ENCODE measurements around the gene SLC2A6. TPM values are rescaled to one million over a fixed set of nuclear protein-coding genes. Genes with fewer than 3 reads are reported as not detected.

Gene SLC2A6
- total RNA-seq, 2 donors from 2014 or later = 4.6 to 8.8 TPM

DNA sequence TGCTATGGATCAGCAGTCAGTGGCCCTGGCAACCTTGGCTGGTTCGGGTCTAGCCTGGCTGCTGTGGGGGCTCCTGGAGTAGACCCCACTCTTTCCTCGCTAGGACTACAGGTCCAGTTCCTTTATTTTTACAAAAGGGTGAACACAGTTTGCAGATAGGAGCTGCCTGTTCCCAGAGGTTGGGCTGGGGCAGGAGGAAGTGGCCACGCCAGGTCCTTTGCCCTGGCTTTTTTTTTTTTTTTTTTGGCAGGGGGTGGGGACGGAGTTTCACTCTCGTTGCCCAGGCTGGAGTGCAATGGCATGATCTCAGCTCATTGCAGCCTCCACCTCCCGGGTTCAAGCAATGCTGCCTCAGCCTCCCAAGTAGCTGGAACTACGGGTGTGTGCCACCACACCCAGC lies 7.9 kb downstream of the SLC2A6 start:
- TF ChIP-seq, protein P1, sequence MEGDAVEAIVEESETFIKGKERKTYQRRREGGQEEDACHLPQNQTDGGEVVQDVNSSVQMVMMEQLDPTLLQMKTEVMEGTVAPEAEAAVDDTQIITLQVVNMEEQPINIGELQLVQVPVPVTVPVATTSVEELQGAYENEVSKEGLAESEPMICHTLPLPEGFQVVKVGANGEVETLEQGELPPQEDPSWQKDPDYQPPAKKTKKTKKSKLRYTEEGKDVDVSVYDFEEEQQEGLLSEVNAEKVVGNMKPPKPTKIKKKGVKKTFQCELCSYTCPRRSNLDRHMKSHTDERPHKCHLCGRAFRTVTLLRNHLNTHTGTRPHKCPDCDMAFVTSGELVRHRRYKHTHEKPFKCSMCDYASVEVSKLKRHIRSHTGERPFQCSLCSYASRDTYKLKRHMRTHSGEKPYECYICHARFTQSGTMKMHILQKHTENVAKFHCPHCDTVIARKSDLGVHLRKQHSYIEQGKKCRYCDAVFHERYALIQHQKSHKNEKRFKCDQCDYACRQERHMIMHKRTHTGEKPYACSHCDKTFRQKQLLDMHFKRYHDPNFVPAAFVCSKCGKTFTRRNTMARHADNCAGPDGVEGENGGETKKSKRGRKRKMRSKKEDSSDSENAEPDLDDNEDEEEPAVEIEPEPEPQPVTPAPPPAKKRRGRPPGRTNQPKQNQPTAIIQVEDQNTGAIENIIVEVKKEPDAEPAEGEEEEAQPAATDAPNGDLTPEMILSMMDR (IDR thresholded peaks at IDR 0.05) = no peak
- no peaks in the 10 kb centered on the region for H3K9me3 ChIP-seq
- no peaks in the 10 kb centered on the region for H3K27me3 ChIP-seq (replicated peaks; ENCODE audit: insufficient read depth)
- peaks cover 4% of the 10 kb centered on the region for H3K36me3 ChIP-seq
- DNase-seq (ENCODE audit: low spot score) = no peak
- ATAC-seq (ENCODE audit: insufficient number of reproducible peaks, low FRiP score, low read depth) = no peak
- no peak overlapping the region for H3K4me3 ChIP-seq
- no peaks in the 10 kb centered on the region for H3K4me1 ChIP-seq (ENCODE audit: control insufficient read depth in 1 of 2, low read depth in 2 of 2)
- H3K27ac ChIP-seq = no peak overlapping the region

- Histone ChIP-seq H3K4me3 (no peak overlapping the region), H3K4me1 (ENCODE audit: control insufficient read depth in 1 of 2, low read depth in 2 of 2) (no peaks in the 10 kb centered on the region), H3K9me3 (no peaks in the 10 kb centered on the region), H3K27me3 (replicated peaks; ENCODE audit: insufficient read depth) (no peaks in the 10 kb centered on the region), H3K36me3 (peaks cover 4% of the 10 kb centered on the region), H3K27ac (no peak overlapping the region)
- TF ChIP-seq, protein P1 (IDR thresholded peaks at IDR 0.05) = no peak
- ATAC-seq (ENCODE audit: insufficient number of reproducible peaks, low FRiP score, low read depth) (no peak), DNase-seq (ENCODE audit: low spot score) (no peak)
Measured at GRCh38 chr9:133470427-133470924, 8.4 kb downstream of the SLC2A6 start.

DNA sequence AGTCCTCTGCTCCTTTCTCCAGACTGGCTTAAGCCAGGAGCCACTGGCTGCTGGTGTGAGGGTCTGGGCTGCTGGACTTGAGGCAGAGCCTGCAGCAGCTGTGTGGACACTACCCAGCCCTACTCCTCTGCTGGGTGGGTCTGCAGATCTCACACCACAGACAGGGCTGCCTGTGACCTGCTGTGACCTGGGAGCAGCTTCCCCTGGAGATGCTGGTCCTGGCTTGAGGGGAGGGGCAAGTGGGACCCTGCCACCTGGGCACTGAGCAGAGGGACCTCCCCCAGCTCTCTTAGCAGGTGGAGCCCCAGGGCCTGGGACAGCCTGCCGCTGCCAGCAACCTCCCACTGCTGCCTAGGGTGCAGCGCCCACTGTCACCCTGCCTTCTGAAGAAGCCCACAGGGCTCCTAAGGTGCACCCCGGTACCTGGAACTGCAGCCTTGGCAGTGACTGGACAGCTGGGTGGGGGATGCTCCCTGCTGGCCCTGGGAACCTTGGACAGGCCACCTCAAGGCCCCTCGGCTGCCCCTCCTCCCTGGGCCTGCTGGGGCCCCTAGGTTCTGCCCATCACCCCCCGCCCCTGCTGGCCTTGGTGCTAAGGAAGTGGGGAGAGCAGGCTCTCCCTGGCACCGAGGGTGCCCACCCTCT lies 10.0 kb downstream of the SLC2A6 start:
- Histone ChIP-seq H3K9me3 (no peaks in the 10 kb centered on the region), H3K4me3 (no peak overlapping the region), H3K27me3 (replicated peaks; ENCODE audit: insufficient read depth) (no peaks in the 10 kb centered on the region), H3K4me1 (ENCODE audit: control insufficient read depth in 1 of 2, low read depth in 2 of 2) (no peaks in the 10 kb centered on the region), H3K27ac (no peak overlapping the region), H3K36me3 (peaks cover 8% of the 10 kb centered on the region)
- no peak for ATAC-seq (ENCODE audit: insufficient number of reproducible peaks, low FRiP score, low read depth)
- TF ChIP-seq, protein P1 (IDR thresholded peaks at IDR 0.05) = no peak
- DNase-seq (ENCODE audit: low spot score) = no peak

GRCh38 chr9:133468374-133468773 lies 10.5 kb downstream of the SLC2A6 start:
- H3K27me3 ChIP-seq (replicated peaks; ENCODE audit: insufficient read depth) = no peaks in the 10 kb centered on the region
- DNase-seq (ENCODE audit: low spot score) (no peak), ATAC-seq (ENCODE audit: insufficient number of reproducible peaks, low FRiP score, low read depth) (no peak)
- no peaks in the 10 kb centered on the region for H3K9me3 ChIP-seq
- no peaks in the 10 kb centered on the region for H3K4me1 ChIP-seq (ENCODE audit: control insufficient read depth in 1 of 2, low read depth in 2 of 2)
- peaks cover 8% of the 10 kb centered on the region for H3K36me3 ChIP-seq
- TF ChIP-seq, protein P1 (IDR thresholded peaks at IDR 0.05) = no peak
- no peak overlapping the region for H3K27ac ChIP-seq
- H3K4me3 ChIP-seq = no peak overlapping the region

DNA sequence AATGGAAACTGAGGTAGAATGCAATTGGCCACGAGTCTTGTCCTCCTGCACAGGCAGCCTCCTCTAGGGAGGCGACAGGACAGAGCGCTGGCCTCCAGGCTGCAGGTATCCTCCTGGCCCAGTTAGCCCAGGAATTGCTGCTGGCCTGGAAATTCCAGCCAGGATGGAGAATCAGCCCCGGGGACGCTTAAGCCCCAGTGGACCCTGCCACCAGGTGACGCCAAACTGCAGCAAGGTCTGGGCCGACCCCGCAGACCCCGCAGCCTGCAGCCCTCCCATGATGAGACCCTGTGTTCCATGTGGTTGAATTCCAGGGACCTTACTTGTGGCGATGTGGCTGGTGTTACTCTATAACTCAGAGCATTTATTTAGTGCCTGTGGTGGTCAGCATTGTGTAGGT lies 11.8 kb downstream of the SLC2A6 start:
- no peak for ATAC-seq (ENCODE audit: insufficient number of reproducible peaks, low FRiP score, low read depth)
- H3K36me3 ChIP-seq = peaks cover 8% of the 10 kb centered on the region
- H3K9me3 ChIP-seq = no peaks in the 10 kb centered on the region

More for the DNA sequence above, 11.8 kb downstream of the SLC2A6 start:
- DNase-seq (ENCODE audit: low spot score) = no peak
- Histone ChIP-seq H3K4me1 (ENCODE audit: control insufficient read depth in 1 of 2, low read depth in 2 of 2) (no peaks in the 10 kb centered on the region), H3K27ac (no peak overlapping the region), H3K27me3 (replicated peaks; ENCODE audit: insufficient read depth) (no peaks in the 10 kb centered on the region), H3K4me3 (no peak overlapping the region)
- TF ChIP-seq, protein P1 (IDR thresholded peaks at IDR 0.05) = no peak

Data from thoracic aorta (tissue), 2 donors.